Gastroesophageal sphincter (tissue), 3 donors: Measurements from ENCODE around the gene NSG2.

Source experiments
- CTCF ChIP-seq, 4 experiments: fragments of 200-600 bp in 2 of 4; fragments of 450-650 bp in 2 of 4; sonication (generic) in 1 of 4; IDR thresholded peaks; one replicate each; pipeline ENCODE4 v1.5.1; 2017 to 2019; ENCODE audit warnings: antibody characterized with exemption in 4 of 4, mild to moderate bottlenecking in 2 of 4, moderate library complexity in 2 of 4
- EP300 ChIP-seq: sonication (generic); formaldehyde crosslinking; IDR thresholded peaks from one replicate; pipeline ENCODE4 v1.6.1; 2017; ENCODE audit warnings: antibody characterized with exemption, mild to moderate bottlenecking

DNA sequence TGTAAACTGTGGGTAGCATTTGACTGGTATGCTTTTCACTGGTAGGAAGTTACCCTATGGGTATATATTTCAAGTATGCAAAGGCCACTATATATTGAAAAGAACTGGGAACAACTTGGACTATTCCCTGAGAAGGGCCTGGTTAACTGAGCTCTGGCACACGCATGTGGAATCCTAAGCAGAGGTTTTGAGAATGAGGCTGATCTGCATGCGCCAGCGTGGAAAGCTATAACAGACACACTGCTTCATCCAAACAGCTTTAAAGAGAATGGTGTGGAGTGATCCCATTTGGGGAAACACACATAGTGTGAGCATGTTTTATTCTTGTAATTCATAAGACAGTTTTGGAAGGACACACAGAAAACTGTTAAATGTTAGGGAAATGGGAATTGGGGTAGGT, 8.4 kb downstream of the NSG2 start:
- no peak for TF ChIP-seq EP300
- TF ChIP-seq CTCF (IDR thresholded peaks at IDR 0.05), result no peak
